GM20000 (cell line): ENCODE data around the gene ATP5PB.

Source experiments
- DNase-seq: peaks from one replicate; pipeline ENCODE4 v3.0.0; 2012; ENCODE audit warnings: low spot score
- CTCF ChIP-seq: IDR thresholded peaks from 2 replicates; pipeline ENCODE4 v1.5.1; 2012; ENCODE audit warnings: mild to moderate bottlenecking, control low read depth; ENCODE audit errors: extremely low read depth, missing control alignments

Gene ATP5PB

GRCh38 chr1:111496398-111496797 lies 47.1 kb downstream of the ATP5PB start:
- no peak for DNase-seq
- no peak for TF ChIP-seq CTCF

DNA sequence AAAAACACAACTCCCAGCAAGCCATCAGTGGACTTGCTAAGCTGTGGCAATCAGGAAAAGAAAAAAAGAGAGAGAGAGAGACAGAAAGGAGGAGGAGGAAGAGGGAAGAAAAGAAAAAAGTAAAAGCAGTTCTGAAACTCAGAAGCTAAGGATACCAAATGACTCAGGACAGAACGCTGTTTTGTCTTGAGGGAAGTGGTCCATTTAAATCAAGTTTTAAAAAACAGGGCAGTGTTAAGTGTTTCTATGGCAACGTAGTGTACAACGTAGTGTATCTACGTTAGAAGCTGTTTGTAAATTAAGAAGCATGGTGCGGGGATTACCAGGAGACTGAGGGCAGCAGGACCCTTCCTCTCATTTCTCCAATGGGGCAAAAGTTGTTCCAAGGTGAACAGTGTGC lies 48.3 kb downstream of the ATP5PB start:
- TF ChIP-seq CTCF = no peak

DNA sequence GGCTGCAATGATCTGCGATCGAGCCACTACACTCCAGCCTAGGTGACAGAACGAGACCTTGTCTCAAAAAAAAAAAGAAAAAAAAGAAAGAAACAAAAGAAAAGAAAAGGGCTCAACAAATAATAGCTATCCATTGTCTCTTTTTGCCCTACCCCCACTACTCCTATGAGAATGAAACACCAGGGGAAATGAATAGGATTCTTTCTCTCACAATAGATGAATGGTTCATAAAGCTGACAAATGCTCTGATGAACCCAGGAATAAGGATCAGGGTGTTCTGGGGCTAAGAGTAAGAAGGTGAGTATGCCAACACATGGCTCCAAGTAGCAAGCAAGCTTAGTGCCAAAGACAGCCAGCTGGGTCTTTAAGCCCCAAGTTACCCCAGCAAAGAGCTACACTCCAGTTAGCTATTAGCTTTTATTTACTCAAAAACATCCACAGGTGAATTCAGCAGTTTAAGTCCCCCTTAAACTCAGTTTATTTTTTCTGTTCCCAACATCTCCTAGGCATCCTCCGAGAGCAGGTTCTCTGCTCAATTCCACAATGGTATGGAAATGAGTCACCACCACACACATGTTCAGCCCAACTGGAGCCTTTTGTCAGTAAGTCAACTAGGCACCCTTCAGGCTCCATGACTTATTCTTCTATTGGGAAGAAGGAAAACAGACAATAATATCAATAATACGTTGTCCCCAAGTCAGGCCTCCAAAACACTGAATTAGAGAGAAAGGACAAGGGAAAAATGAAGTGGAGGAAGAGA lies 49.9 kb downstream of the ATP5PB start:
- DNase-seq = no peak
- no peak for TF ChIP-seq CTCF

More for the DNA sequence above, 48.3 kb downstream of the ATP5PB start:
- no peak for DNase-seq

DNA sequence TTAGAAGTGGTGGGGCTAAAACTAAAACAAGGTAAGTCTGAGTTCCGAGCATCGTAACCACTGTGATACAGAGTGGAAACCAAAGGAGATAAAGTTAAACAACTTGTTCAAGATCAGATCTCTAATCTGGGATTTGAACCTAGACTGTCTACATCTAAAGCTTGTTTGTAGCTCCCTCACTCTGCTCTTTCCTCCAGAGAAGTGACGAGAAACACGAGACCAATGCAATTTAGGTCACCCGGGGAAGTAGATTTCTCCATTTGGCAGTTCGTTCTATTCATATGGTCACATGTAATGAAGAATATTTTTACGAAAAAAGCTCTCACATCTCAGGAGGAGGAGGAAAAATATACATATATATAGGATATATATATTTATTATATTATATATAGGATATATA lies 52.4 kb downstream of the ATP5PB start:
- no peak for TF ChIP-seq CTCF
- DNase-seq = no peak

DNA sequence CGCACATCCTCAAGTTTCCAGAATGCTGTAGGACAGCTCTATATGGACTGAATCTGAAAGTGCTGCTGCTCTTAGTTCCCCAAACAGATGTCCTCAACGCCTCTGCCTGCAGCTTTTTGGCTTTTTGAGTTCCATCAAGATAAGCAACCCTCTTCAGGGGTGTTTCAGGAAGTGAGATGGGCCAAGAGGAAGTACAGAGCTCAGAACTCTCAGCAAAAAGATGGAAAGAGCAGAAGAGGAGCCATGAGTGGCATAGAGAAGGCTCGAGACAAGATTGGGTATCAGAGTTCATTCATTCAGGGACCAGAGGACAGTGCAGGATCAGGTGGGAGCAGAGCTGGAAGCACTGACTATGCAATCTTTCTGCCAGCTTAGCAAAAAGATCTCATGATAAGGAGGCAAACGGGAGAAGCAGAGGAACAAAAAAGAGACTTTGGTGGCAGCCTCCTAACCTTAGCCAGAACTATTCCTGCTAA lies 54.4 kb downstream of the ATP5PB start, which contains the start of the genes ADORA3 and TMIGD3:
Gene ADORA3 (minus strand): TSS at position 49 of the 476 bp plus-strand sequence. CDS start 279 bp downstream, outside the sequence.
Gene TMIGD3 (minus strand): TSS at position 49 of the 476 bp plus-strand sequence. CDS start 279 bp downstream, outside the sequence.
- DNase-seq = peak; percentile 31
- TF ChIP-seq CTCF = no peak

GRCh38 chr1:111504097-111504496 lies 54.8 kb downstream of the ATP5PB start:
- TF ChIP-seq CTCF = no peak
- DNase-seq = no peak

- DNase-seq = peak; percentile 68
- TF ChIP-seq CTCF = no peak
Observed at GRCh38 chr1:111505641-111506119, 56.4 kb downstream of the ATP5PB start.
